HG02973 (cell line): ENCODE results near the gene PTPRN2.
"Not testable (repeated sequence)": the region's sequence is repeated elsewhere in the genome, so short reads cannot be mapped to it uniquely, and the experiment has no call there.

Experiments
- ATAC-seq: cut with Tn5 transposase; IDR thresholded peaks from one replicate; pipeline ENCODE4 v1.9.1; 2021; ENCODE audit warnings: moderate library complexity; ENCODE audit not compliant: unreplicated experiment

Gene PTPRN2

GRCh38 chr7:158406801-158407200 lies 180.8 kb downstream of the PTPRN2 start:
- no peak for ATAC-seq

DNA sequence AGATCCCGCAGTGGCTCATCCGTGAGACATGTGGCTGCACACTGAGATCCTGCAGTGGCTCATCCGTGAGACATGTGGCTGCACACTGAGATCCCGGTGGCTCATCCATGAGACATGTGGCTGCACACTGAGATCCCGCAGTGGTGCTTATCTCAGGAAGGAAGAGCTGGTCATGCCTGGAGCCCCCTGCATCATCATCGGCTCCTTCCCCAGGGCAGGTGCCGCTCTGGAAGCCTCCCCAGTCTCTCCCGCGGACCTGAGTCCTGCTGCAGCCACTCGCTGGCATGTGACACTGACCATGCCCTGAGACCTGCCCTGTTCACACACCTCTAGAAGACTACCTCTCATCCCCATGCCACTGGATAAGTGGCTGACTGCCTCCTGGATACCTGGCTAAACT lies 181.3 kb downstream of the PTPRN2 start:
- ATAC-seq = no peak

- ATAC-seq = not testable (repeated sequence)
These were observed 181.9 kb downstream of the PTPRN2 start for GRCh38 chr7:158405771-158406170.

GRCh38 chr7:158405324-158405723 lies 182.3 kb downstream of the PTPRN2 start:
- no peak for ATAC-seq

GRCh38 chr7:158404031-158404761 lies 183.4 kb downstream of the PTPRN2 start:
- ATAC-seq = no peak

- ATAC-seq = no peak
These were observed 184.4 kb downstream of the PTPRN2 start for GRCh38 chr7:158403013-158403821.

- no peak for ATAC-seq
These were observed 185.2 kb downstream of the PTPRN2 start for GRCh38 chr7:158402471-158402870.

DNA sequence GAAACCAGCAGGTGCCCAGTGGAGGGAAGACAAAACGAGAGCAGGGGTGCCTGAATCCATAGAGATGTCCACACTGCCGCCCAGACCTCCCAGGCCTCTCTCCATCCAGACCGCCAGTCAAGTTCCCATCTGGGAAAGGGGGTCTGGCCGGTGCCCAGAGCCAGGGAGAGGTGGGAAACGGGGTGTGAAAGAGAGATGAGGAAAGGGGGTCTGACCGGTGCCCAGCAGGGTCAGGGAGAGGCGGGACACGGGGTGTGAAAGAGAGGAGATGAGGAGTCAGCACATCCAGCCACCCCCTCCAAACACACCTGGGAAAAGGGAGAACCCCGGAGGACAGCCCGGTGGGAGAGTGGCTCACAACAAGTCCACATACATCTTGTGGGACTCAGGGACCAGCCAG lies 185.8 kb downstream of the PTPRN2 start:
- ATAC-seq = no peak

DNA sequence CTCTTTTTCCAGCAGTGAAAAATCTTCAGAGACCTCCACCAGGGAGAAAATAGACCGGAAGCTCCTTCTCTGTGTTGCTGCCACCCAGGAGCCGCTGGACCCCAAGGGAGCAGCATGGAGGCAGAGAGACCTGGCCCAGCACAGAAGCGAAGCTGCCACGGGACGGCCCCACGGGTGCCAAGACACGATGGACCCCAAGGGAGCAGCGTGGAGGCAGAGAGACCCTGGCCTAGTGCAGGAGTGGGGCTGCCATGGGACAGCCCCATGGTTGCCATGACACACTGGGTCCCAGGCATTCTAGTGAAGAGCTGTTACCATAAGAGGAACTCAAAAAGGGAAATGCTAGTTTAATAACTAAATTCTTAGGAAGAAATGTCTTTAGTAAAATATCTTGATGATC lies 186.3 kb downstream of the PTPRN2 start:
- ATAC-seq = no peak

GRCh38 chr7:158400601-158401225 lies 186.9 kb downstream of the PTPRN2 start:
- ATAC-seq = no peak

DNA sequence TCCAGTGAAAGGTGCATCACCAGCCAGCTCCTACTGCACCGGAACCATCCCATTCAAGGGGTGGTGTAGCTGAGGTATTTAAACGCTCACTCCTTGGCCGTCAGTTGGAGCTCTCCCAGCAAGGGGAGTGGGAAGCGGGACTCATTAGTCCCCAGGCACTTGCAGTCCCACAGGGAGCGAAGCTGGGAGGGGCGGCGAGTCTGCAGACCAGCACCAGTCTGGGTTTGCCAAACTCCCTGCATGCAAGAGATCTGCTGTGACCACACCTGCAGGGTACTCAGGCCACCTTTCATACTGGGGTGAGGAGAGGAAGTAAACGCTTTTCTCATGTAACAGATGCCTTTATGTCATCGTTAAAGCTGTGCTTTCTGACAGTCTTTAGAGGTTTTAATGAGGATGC lies 187.9 kb downstream of the PTPRN2 start:
- ATAC-seq = no peak

DNA sequence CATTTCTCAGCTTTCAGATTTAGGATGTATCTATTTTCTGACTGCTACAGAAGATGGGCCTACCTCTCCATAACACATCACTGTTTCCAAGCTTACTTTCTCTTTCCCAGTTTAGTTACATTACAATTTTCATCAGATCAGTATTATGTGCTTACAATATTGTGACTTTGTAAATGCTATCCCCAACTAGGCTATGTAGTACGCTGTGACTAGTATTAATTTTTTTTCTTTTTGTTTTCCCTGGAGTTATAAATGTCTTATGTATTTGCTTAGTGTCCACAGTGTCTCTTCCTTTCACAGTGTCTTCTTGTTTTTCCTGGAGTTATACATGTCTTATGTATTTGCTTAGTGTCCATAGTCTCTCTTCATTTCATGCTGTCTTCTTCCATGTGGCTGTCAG lies 188.9 kb downstream of the PTPRN2 start:
- ATAC-seq = no peak

GRCh38 chr7:158397885-158398284 lies 189.7 kb downstream of the PTPRN2 start:
- ATAC-seq = no peak

- ATAC-seq = no peak
These were observed 190.4 kb downstream of the PTPRN2 start for GRCh38 chr7:158396982-158397862.

DNA sequence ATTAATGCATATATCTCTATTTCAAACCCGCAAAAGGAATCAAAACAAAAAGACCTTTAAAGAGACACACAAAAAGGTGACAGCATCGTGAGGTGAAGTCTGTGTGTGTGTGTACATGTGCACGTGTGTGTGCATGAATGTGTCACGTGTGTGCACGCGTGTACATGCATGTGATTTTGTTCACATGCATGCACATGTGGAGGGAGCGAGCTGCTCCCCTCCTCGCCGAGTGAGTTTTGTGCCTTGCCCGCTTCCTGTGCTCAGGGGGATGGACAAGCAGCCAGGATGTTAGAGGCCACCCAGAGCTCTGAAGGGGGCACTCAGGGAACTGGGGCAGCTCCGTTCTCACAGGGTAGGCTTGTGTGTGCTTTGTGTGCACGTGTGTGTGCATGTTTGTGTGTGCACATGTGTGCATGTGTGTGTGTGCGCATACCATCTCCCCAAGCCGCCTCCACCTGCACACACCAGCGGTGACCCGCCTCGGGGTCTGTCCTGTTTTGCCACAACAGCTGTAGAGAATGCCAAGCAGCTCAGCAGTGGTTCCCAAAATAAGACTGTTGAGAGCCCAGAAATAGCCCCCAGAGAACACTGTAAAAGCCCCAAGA lies 191.2 kb downstream of the PTPRN2 start:
- ATAC-seq = no peak

- no peak for ATAC-seq
These were observed 191.8 kb downstream of the PTPRN2 start for GRCh38 chr7:158395780-158396278.

- no peak for ATAC-seq
These were observed 192.3 kb downstream of the PTPRN2 start for GRCh38 chr7:158395349-158395748.

- no peak for ATAC-seq
These were observed 192.7 kb downstream of the PTPRN2 start for GRCh38 chr7:158394936-158395335.

DNA sequence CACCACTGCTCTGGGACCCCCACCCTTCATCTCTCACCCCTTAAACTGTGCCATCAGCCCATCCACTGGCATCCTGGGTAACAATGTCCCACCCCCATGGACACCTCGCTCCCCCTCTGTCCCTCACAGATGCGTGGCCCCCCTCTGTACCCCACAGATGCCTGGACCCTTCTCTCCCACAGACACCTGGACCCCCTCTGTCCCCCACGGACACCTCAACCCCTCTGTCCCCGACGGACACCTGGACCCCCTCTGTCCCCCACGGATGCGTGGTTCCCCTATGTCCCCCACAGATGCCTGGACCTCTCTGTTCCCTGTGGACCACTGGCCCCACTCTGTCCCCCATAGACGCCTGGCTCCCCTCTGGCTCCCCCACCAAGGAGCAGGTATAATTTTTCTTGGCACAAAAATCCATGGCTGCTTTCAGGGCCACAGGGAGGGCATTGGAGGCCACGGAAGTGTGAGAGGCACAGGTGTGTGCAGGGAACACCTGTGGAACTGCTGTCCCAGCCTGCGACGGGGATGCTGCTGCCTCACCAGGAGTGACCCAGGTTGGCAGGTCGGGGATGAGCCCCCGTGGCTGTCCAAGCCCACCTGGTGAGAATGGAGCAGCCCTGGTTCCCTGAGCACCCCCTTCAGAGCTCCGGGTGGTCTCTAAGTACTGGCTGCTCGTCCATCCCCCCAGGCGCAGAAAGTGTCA lies 193.5 kb downstream of the PTPRN2 start:
- no peak for ATAC-seq

DNA sequence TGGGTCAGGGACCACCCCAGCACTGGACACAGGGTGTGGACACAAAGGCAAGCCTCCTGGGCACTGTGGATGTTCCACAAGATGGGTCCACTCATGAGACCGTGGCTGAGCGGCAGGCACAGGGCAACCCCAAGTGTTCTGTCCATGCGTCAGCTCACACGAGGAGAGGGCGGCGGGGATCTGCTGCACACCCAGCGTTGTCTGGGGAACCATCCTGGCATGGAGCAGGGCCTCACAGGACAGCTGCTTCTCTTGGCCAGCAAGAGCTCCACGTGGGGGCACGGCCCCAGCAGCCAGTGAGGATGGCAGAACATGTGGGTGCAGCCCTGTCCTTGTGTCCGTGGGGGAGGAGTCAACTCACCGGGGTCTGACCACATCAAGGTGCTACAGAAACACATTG lies 195.4 kb downstream of the PTPRN2 start:
- ATAC-seq = no peak
